Activated T-cell treated with anti-CD3 and anti-CD28 coated beads, Interleukin-2, amount 50 U/mL, for 24 hours (primary cell): ENCODE data around the gene CYP4F22.
"Not testable (repeated sequence)": the region's sequence is repeated elsewhere in the genome, so short reads cannot be mapped to it uniquely, and the experiment has no call there.

Experiments
- DNase-seq: peaks from one replicate; pipeline ENCODE4 v3.0.0-alpha.2; 2020
- H3K27ac Mint-ChIP-seq: 2 replicates; pipeline ENCODE4 v1.8.0; 2020; ENCODE audit warnings: mild to moderate bottlenecking, mixed read lengths
- H3K27me3 Mint-ChIP-seq: 2 replicates; pipeline ENCODE4 v1.8.0; 2020; ENCODE audit warnings: mixed read lengths
- H3K36me3 Mint-ChIP-seq: 2 replicates; pipeline ENCODE4 v1.8.0; 2020; ENCODE audit warnings: low read depth, mixed read lengths
- H3K4me1 Mint-ChIP-seq: 2 replicates; pipeline ENCODE4 v1.8.0; 2020; ENCODE audit warnings: low read depth, mixed read lengths
- H3K4me3 Mint-ChIP-seq: 2 replicates; pipeline ENCODE4 v1.8.0; 2020; ENCODE audit warnings: mild to moderate bottlenecking, moderate library complexity, mixed read lengths
- H3K9me3 Mint-ChIP-seq: 2 replicates; pipeline ENCODE4 v1.8.0; 2020; ENCODE audit warnings: mixed read lengths

The CYP4F22 gene

GRCh38 chr19:15591796-15592195 is 83.5 kb downstream of the CYP4F22 start:
- Mint-ChIP-seq H3K27me3 (peaks cover 58% of the 10 kb centered on the region), H3K4me3 (no peak overlapping the region), H3K4me1 (no peaks in the 10 kb centered on the region)

GRCh38 chr19:15592506-15592905 is 84.2 kb downstream of the CYP4F22 start:
- H3K27ac Mint-ChIP-seq, H3K4me3 Mint-ChIP-seq, H3K4me1 Mint-ChIP-seq, DNase-seq, H3K36me3 Mint-ChIP-seq: not testable (repeated sequence)
- peaks cover 13% of the 10 kb centered on the region for H3K9me3 Mint-ChIP-seq
- peaks cover 64% of the 10 kb centered on the region for H3K27me3 Mint-ChIP-seq

More at GRCh38 chr19:15591796-15592195, 83.5 kb downstream of the CYP4F22 start:
- Mint-ChIP-seq H3K9me3 (peaks cover 10% of the 10 kb centered on the region), H3K27ac (no peak overlapping the region), H3K36me3 (no peaks in the 10 kb centered on the region)
- DNase-seq: no peak

- not testable (repeated sequence) for H3K27ac Mint-ChIP-seq, DNase-seq, H3K4me3 Mint-ChIP-seq, H3K36me3 Mint-ChIP-seq, H3K4me1 Mint-ChIP-seq
- Mint-ChIP-seq H3K27me3 (peaks cover 57% of the 10 kb centered on the region), H3K9me3 (peaks cover 13% of the 10 kb centered on the region)
Measured at GRCh38 chr19:15593766-15594165, 85.4 kb downstream of the CYP4F22 start.

- peaks cover 13% of the 10 kb centered on the region for H3K9me3 Mint-ChIP-seq
- peaks cover 53% of the 10 kb centered on the region for H3K27me3 Mint-ChIP-seq
- H3K27ac Mint-ChIP-seq: no peak overlapping the region
- DNase-seq: no peak
- H3K4me1 Mint-ChIP-seq: no peaks in the 10 kb centered on the region
- H3K36me3 Mint-ChIP-seq: no peaks in the 10 kb centered on the region
- H3K4me3 Mint-ChIP-seq: no peak overlapping the region
Measured at GRCh38 chr19:15595069-15595468, 86.7 kb downstream of the CYP4F22 start.
